ENCODE measurements around the gene UNKL.
A peak's percentile ranks its signal among the peaks of the same experiment; 100 is the strongest.

UNKL gene

DNA sequence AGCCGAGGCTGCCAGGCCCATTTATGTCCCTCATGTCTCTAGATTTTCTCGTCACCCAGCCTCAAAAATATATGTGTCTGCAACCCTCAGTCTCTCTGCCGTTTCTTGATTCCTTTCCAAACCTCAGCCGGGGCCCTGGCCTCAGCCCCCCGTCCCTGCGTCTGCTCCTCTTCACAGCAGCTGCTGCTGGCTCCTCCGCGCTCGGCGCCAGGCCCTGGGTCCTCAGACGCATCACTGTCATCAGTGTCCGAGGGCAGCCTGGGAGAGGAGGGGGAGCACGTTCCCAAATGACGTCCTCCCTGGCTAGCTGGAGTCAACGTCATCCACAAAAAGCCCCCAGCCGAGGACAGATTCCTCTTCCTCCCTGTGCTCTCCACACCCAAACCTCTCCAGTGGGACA, 65.2 kb downstream of the UNKL start:
- no peak for DNase-seq

DNA sequence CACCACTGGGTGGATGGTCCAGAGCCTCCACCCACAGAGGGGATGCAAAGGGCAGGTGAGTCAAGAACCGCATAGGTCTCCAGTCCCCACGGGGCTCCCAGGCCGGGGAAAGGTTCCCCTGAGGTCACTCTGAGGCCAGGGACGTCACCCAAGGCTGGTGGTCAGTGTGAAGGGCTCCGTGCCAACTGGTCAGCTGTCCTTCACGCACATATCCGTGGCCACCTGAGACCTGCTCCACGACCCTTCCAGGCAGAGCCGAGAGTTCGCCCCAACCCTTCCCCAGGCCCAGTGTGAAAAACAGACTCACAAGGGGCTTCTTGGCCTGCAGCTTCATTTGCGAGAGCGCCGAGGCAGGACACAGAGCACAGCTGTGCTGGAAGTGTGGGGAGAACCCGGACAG, 65.6 kb downstream of the UNKL start:
- no peak for DNase-seq

- no peak for DNase-seq
Measured at GRCh38 chr16:1348441-1348840, 66.1 kb downstream of the UNKL start.

DNA sequence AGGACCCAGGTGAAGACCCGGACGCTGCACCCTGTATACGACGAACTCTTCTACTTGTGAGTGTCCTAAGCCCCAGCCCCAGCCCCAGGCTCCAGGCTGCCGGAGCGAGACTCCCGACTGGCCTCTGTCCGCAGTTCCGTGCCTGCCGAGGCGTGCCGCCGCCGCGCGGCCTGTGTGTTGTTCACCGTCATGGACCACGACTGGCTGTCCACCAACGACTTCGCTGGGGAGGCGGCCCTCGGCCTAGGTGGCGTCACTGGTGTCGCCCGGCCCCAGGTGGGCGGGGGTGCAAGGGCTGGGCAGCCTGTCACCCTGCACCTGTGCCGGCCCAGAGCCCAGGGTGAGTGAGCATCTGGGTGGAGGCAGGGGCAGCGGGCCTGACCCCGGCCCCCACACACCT, 66.5 kb downstream of the UNKL start:
- DNase-seq: no peak

DNA sequence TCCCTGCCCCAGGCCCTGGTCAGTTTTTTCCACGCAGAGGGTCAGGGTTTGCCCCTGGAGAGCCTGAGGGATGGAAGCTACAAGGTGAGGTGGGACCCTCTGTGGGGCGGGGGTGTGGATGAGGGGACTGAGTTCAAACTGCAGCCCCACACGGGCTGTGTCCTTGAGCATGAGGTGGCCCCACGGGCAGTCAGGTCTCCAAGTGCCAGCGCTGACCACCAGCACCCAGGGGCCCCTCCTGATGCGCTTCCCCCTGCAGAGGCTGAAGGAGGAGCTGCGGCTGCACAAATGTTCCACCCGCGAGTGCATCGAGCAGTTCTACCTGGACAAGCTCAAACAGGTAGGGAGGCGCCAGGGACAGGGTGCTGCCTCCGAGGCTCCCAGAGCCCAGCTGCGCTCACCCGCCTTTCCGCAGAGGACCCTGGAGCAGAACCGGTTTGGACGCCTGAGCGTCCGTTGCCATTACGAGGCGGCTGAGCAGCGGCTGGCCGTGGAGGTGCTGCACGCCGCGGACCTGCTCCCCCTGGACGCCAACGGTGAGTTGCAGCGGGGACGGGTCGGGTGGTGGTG, 67.1 kb downstream of the UNKL start:
- no peak for DNase-seq

DNA sequence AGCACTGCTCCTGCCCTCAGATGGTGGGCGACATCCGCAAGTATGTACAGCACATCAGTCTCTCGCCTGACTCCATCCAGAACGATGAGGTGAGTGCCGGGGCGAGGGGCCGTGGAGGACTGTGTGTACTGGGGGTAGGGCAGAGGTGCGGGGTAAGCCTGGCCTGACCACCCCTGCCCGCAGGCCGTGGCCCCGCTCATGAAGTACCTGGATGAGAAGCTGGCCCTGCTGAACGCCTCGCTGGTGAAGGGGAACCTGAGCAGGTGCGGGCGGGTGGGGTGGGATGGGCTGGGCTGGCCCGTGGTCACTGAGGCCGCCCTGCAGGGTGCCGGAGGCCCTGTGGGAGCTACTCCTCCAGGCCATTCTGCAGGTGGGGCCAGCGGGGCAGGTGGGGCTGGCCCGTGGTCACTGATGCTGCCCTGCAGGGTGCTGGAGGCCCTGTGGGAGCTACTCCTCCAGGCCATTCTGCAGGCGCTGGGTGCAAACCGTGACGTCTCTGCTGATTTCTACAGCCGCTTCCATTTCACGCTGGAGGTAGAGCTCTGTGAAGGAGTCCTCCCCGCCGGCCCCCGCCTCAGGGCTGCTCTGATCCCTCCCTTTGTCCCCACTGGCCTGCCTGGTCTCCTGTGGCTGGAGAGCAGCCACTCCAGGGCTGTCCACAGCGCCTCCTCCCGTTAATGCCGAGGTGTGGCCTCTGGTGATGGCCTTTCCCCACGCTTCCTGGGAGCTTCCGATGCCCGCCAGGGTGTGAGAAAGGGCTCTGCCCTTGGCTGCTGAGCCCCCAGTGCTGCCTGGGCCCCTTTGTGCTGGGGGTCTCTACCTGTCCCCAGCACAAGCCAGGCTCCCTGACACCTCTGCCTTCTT, 67.8 kb downstream of the UNKL start:
- DNase-seq: no peak

GRCh38 chr16:1345651-1346421, 68.7 kb downstream of the UNKL start:
- DNase-seq: no peak

DNA sequence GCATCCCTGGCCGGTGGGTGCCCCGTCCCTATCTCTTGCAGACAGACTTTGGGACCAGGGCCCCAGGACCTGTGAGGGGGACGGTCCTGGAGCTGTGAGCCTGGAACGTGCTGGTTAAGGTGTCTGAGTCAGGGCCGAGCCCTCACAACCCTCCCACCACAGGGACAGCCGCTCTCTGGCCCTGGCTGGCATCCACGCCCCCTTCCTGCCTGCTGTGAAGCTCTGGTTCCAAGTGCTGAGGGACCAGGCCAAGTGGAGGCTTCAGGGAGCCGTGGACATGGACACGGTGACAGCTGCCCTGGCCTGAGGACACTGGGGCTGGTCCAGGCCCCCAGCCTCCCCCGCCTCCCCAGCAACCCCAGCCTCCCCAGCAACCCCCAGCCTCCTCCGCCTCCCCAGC, 69.4 kb downstream of the UNKL start:
- DNase-seq: no peak

DNA sequence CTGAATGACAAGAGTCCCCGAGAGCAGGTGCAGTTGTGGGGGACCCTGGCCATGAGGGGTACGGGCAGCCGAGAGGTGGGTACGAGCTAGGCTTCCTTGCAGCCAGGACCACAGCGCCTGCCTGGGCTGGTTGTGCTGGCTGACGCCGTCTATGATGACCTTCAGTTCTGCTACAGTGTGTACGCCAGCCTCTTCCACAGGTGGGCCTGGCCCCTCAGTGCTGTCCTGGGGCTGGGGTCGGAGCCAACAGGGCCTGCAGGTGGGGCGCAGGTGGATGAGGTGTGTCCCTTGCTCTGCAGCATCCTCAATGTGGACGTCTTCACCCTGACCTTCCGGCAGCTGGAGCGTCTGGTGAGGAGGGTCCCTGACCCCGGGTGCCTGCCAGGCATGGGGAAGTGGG, 70.0 kb downstream of the UNKL start:
- DNase-seq: no peak

DNA sequence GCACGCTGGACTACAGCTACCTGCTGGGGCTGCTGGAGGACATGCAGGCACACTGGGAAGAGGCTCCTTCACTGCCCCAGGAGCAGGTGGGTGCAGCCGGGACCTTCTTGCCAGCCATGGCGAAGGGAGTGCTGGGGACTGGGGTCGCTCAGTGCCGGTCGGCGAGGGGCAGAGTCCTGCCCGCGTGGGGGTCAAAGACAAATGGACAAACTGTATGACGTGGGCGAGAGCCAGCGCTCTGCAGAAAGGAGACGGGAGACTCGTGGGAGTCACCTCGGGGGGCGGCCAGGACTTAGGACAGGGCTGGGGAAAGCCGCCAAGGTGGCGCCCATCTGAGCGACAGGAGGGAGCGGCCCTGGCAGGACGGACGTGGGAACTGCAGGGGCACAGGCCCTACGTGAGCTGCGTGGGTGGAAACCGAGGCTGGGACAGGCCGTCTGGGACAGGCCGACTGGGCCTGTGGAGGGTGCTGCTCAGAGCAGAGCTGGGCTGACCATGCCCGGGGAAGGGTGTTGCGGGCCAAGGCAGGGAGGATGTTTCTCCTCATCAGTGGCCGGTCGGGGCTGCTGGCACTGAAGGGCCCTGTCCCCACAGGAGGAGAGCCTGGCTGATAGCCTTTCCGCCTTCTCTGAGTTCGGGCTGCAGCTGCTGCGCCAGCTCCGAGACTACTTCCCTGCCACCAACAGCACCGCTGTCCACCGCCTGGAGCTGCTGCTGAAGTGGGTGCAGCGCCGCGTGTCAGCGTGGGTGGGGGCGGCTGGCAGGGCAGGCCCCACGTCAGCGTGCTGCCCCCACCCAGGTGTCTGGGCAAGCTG, 70.9 kb downstream of the UNKL start:
- no peak for DNase-seq

DNA sequence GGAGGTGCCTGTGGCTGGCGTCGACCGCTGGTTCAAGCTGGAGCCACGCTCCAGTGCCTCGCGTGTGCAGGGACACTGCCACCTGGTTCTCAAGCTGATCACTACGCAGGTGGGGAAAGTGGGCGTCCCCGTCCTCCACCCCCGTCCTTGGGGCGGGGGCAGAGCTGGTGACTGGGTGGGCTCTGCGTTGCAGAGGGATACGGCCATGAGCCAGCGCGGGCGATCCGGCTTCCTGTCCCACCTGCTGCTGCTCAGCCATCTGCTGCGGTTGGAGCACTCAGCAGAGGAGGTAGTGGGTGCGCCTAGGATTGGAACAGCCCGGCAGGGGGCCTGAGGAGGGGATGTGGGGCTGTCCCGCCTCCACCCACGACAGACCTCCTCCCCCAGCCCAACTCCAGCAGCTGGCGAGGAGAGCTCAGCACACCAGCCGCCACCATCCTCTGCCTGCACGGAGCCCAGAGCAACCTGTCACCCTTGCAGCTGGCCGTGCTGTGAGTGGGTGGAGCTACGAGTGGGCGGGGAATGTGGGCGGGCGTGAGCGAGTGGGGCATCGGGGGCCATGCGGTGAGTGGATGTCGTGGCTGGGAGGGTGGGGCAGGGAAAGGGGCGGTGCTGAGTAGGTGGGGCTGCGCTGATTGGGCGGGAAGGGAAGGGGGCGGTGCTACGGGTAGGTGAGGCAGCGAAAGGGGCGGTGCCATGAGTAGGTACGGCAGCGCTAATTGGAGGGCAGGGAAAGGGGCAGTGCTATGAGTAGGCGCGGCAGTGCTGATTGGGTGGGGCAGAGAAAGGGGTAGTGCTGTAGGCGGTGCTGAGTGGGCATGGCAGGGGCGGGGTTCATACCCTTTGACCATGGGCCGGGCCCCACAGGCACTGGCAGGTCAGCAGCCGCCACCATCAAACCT, 71.7 kb downstream of the UNKL start:
- DNase-seq: peak; percentile 99

DNA sequence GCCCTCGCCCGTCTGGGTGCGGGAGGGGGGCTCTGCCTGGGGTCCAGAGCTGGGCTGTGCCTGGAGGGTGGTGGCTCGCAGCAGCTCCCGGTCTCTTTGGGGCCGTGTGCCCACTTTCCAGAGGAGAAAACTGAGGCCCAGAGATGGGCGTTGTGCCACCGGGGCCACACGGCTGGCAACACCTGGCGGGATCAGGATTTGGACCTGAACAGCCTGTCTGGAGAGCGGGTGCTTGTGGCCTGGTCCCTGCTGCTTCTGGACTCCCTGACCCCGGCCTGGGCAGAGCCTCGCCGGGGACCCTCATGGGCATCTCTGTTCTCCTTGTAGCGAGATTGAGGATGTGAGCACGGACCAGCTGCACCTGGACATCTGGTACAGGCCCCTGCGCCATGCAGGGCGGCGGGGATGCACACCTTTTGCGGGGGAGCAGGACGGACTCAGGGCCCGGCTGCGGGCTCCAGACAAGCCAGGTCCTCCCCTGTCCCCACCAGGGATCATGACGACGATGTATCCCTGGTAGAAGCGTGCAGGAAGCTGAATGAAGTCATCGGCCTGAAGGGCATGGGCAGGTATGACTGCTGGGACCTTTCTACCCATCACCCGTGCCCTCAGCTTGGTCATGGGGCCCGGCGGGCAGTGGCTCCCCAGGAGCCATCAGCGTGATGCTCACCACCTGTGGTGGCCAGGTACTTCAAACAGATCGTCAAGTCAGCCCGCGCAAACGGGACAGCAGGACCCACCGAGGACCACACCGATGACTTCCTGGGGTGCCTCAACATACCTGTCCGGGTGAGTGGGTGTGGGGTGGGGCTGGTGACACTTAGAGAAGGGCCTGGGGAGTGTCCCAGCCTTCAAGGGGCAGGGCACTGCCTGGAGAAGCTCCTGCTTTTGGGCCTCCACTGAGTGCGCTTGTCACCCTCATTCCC, 72.7 kb downstream of the UNKL start:
- DNase-seq: no peak

GRCh38 chr16:1340730-1341494, 73.6 kb downstream of the UNKL start:
- no peak for DNase-seq

- no peak for DNase-seq
Measured at GRCh38 chr16:1338855-1339675, 75.4 kb downstream of the UNKL start.

DNA sequence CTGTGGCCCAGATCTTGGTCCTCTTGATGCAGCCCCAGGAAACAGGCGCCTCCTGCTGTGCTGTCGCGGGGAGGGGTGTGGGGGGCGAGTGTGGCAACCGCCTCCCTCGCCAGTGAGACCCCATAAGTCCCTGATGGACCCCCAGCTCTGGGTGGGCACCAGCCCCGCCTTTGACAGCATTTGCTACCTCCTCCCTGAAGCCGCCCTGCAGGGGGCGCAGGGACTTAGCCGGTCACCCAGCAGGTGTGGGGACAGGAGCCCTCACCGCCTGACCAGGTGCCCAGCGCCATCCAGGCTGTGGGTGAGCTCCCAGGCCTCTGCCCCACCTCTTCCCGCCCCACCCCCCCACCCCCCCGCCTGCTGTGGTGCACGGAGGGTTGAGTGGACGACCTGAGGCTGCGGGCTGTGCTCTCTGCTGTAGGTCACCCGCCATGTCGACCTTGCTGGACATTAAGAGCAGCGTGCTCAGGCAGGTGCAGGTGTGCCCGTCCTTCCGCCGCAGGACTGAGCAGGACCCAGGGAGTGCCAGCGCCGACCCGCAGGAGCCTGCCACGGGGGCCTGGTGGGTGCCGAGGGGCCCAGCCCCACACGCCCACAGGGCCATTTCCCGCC, 76.3 kb downstream of the UNKL start:
- DNase-seq: peak; percentile 34

DNA sequence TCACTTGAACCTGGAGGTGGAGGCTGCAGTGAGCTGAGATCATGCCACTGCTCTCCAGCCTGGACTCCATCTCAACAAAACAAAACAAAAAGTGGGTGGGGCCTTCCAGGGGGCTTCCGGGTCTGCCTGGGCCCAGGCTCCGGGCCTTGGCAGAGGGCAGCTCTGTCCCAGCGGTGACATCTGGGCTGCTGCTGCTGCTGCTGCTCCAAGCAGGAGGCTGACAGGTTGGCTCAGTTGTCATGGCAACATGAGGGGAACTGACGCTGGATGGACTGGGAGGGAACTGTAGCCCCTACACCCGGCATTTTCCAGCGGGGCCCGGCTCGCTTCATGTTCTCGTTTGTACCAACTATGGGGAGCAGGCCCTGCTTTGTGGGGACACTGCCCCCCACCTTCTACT, 77.0 kb downstream of the UNKL start:
- DNase-seq: no peak

- DNase-seq: no peak
Measured at GRCh38 chr16:1336619-1337018, 77.9 kb downstream of the UNKL start.

DNA sequence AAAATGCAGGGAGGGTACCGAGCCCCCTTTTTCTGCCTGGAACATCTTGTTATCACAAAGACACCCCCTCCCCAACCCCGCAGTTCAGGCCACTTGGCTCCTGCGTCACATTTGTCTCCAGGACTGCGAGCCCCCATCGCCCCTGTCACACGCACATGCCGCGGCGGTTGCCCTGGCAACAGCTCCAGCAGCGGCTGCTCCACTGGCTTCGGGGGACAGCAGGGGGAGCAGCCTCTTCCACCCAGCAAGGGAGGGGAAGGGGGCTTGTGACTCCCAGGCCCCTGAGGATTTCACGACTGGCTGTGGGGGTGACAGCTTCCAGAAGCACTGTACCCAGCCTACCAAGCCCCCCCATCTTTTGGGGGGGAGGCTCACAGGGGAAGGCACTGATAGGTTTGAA, 78.5 kb downstream of the UNKL start:
- DNase-seq: no peak
